ENCODE measurements around the gene RABL6.
"Not testable (repeated sequence)": the region's sequence is repeated elsewhere in the genome, so short reads cannot be mapped to it uniquely, and the experiment has no call there.

RABL6 gene

DNA sequence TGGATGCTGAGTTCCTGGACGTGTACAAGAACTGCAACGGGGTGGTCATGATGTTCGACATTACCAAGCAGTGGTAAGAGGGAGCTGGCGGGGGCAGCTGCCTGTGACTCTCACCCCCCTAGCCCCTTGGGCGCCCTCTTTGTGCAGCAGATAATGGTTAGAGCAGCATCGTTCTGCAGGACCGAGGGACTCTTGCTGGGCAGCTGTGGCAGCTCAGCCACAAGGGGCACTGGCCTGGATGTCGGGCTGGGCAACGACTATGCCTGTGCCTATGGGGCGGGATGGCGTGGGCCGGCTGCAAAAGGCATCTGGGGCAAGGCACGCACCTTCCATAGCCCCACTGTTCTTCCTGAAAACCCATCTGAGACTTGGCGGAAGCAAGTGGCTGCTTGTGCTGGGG, 21.7 kb downstream of the RABL6 start:
- DNase-seq (ENCODE audit: low spot score), result no peak

DNA sequence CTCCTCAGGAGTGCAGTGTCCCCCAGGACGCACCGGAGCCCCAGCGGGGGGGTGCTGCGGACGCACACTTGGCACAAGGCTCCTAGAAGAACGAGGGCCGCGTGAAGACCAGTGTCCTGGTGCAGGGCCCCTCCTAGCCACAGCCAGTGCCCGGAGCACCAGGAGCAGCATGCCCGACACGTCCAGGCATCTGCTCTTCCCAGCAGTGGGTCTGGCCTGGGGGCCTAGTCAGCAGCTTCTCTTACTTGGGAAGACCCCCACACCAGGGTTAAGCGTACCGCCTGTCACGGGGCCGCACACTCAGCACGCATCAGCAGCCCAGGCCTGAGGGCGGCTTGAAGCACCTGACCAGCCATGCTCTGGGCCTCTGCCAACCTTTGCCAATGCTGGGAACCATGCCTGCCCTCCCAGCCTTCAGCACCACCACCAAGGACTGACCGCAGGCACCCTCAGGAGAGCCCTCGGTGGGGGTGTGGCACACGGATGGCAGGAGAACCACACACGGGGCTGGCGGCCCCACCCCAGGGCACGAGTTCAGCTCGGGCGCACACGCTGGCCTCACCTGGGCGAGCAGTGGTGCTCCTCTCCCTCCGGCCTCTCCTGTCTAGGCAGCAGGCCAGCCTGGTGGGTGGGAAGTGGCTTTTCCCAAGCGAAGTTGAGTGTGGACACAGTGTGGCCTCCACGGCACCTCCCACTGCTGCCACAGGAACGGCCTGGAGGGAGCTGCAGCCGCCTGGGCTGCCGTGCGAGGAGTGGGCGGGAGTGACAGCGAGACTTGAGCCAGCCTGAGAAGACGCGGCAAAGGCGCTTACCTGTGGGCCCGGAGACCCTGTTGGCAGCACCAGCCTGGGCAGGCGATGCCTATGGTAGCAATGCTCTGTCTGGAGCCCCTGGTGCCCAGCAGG, 22.5 kb downstream of the RABL6 start:
- TF ChIP-seq, protein P1, sequence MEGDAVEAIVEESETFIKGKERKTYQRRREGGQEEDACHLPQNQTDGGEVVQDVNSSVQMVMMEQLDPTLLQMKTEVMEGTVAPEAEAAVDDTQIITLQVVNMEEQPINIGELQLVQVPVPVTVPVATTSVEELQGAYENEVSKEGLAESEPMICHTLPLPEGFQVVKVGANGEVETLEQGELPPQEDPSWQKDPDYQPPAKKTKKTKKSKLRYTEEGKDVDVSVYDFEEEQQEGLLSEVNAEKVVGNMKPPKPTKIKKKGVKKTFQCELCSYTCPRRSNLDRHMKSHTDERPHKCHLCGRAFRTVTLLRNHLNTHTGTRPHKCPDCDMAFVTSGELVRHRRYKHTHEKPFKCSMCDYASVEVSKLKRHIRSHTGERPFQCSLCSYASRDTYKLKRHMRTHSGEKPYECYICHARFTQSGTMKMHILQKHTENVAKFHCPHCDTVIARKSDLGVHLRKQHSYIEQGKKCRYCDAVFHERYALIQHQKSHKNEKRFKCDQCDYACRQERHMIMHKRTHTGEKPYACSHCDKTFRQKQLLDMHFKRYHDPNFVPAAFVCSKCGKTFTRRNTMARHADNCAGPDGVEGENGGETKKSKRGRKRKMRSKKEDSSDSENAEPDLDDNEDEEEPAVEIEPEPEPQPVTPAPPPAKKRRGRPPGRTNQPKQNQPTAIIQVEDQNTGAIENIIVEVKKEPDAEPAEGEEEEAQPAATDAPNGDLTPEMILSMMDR (IDR thresholded peaks at IDR 0.05; ENCODE audit: extremely low read depth, missing control alignments), result no peak
- no peak for DNase-seq (ENCODE audit: low spot score)

More for the DNA sequence above, 21.7 kb downstream of the RABL6 start:
- TF ChIP-seq, protein P1 (IDR thresholded peaks at IDR 0.05; ENCODE audit: extremely low read depth, missing control alignments), result no peak

DNA sequence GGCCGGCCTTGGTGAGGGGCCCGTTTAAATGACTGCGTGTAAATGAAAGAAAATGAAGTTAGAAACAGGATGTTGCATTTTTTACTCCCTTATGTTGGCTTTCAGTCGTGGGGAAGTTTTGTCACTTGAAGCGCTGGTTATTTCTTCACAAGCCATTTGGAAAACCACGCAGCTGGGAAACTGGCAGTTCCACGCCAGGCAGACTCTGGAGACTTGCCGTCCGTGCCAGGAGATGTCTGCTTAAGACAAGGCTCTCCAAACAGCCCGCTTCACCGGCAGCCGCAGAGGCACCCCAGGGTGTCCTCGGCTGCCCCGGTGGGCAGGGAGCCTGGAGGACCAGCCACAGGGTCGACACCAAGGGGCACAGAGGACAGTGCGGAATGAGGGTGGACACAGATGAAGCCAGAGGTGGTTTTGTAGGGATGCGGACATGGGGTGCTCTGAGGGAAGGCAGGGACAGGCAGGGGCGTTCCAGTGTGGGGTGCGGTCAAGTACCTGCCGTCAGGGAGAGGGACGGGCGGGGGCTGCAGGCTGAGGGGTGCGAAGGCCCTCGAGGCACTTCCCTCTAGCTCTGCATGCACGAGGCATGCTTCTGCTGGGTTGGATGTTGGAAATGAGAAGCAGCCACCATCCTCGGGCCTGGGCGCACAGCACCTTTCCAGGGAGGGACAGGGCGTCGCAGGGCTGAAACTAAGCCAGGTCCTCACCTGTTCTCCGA, 23.4 kb downstream of the RABL6 start:
- TF ChIP-seq, protein P1 (IDR thresholded peaks at IDR 0.05; ENCODE audit: extremely low read depth, missing control alignments), result no peak
- no peak for DNase-seq (ENCODE audit: low spot score)

DNA sequence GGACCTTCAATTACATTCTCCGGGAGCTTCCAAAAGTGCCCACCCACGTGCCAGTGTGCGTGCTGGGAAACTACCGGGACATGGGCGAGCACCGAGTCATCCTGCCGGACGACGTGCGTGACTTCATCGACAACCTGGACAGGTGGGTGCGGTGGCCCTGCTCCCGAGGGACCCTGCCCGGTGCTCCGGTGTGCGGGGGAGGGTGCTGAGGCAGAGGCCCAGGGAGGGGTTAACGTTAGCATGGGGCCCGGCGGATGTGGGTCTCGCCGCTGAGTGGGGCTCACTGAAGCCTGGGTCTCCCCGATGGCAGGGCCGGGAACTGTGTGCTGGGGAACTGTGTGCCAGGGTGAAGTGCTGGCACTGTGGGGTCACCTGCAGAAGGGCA, 24.0 kb downstream of the RABL6 start:
- no peak for DNase-seq (ENCODE audit: low spot score)
- TF ChIP-seq, protein P1 (IDR thresholded peaks at IDR 0.05; ENCODE audit: extremely low read depth, missing control alignments), result no peak

DNA sequence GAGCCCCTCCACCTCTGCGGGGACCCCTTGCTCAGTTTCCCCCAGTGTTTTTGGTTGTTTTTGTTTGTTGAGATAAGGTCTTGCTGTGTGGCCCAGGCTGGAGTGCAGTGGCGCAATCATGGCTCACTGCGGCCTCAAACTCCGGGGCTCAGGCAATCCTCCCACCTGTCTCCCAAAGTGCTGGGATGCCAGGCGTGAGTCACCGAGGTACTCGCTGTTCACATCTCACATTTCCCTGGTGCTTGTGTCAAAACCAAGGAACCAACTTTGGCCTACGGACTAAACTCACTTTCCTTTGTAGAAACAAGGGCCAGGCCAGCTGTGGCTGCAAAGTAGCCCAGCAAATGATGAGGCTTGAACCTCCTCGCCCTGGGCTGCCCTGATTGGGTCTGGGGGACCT, 24.8 kb downstream of the RABL6 start:
- no peak for DNase-seq (ENCODE audit: low spot score)
- TF ChIP-seq, protein P1 (IDR thresholded peaks at IDR 0.05; ENCODE audit: extremely low read depth, missing control alignments), result no peak

DNA sequence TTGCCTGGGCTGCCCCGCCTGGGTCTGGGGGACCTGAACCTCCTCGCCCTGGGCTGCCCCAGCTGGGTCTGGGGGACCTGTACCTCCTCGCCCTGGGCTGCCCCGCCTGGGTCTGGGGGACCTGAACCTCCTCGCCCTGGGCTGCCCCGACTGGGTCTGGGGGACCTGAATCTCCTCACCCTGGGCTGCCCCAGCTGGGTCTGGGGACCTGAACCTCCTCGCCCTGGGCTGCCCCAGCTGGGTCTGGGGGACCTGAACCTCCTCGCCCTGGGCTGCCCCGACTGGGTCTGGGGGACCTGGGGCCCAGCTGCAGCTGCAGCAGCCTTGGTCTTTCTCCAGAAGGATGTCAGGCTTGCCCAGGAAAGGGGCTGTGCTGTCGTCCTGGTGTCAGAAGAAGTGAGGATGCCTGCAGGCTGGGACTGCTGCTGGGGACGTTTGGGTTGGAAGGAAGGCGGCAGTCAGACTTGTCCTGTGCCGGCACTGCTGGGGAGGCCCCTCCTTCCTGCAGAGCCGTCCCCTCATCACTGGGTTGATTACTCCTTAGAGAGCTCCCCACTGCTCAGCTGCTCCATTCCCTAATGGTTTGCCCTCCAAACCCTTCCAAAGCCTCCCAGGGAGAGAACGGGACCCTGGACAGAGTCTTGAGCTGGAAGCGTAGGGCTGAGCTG, 25.8 kb downstream of the RABL6 start:
- not testable (repeated sequence) for DNase-seq (ENCODE audit: low spot score)

DNA sequence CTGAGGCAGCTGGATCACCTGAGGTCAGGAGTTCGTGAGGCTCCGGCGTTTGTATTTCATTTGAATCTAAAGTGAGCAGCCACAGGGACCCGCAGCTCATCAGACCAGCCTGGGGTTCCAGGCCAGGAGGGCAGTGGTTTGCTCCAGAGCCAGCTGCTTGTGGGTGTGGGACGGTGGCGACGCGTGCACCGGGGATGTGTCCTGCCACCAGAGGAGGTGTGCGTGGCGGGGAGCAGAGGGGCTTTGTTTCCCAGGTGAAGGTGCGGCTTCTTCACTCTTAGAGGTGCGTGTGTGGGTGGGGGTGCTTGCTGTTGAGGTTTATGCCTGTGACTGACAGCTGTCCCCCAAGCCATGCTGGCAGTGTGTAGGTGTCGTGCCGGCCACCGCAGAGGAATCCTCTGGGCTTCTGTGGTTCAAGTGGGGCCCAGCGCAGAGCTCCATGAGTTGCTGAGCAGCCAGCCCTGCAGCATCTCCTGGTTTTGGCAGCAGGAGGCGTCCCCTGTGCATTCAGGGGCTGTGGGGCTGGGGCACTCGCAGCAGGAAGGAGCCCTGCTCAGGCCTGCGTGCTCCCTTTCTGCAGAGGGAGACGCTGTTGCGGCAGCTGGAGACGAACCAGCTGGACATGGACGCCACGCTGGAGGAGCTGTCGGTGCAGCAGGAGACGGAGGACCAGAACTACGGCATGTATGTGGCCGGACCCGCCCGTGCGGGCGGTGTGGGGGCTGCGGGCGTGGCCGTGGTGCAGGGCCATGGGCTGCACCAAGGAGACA, 27.6 kb downstream of the RABL6 start:
- TF ChIP-seq, protein P1 (IDR thresholded peaks at IDR 0.05; ENCODE audit: extremely low read depth, missing control alignments), result no peak
- DNase-seq (ENCODE audit: low spot score), result no peak
